ENCODE results near the gene NAT14.
"Not testable (repeated sequence)": the region's sequence is repeated elsewhere in the genome, so short reads cannot be mapped to it uniquely, and the experiment has no call there.

NAT14 gene

DNA sequence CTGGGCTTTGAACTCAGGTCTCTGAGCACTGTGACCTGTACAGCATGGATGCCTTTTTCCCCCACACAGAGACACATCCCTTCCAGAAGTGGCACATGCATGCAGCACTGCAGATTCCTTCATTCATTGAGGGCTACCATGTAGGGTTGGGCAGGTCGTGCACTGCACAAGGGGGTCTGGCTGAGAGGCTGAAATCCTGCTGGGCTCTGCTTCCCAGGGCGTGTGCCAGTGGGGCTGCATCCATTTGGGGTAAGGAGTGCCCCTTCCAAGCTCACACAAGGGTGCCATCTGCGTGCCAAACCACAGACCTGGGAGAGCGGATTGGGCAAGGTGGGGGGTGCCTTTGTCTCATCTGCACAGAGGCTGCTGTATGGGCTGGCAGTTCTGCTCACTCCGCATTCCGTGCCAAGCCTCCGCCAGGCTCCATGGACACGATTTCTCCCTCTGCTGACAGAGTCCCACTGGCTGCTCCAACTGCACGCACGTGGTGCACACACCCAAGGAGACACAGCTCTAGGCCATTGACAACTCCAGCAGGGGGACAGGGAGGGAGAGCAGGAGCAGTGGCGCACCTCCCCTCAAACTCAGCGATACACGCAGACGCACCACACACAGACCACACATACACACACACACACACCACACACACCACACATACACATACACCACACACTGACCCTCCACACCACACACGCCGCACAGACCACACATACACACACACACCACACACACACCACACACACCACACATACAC is 37.4 kb upstream of the NAT14 start:
- DNase-seq (ENCODE audit: low read depth), result no peak
- TF ChIP-seq, protein P1, sequence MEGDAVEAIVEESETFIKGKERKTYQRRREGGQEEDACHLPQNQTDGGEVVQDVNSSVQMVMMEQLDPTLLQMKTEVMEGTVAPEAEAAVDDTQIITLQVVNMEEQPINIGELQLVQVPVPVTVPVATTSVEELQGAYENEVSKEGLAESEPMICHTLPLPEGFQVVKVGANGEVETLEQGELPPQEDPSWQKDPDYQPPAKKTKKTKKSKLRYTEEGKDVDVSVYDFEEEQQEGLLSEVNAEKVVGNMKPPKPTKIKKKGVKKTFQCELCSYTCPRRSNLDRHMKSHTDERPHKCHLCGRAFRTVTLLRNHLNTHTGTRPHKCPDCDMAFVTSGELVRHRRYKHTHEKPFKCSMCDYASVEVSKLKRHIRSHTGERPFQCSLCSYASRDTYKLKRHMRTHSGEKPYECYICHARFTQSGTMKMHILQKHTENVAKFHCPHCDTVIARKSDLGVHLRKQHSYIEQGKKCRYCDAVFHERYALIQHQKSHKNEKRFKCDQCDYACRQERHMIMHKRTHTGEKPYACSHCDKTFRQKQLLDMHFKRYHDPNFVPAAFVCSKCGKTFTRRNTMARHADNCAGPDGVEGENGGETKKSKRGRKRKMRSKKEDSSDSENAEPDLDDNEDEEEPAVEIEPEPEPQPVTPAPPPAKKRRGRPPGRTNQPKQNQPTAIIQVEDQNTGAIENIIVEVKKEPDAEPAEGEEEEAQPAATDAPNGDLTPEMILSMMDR (conservative IDR thresholded peaks at IDR 0.05; ENCODE audit: low read depth, low read length), result no peak
- no peak overlapping the region for H3K4me3 ChIP-seq (ENCODE audit: low read length)

GRCh38 chr19:55448175-55448490 is 36.9 kb upstream of the NAT14 start:
- not testable (repeated sequence) for DNase-seq (ENCODE audit: low read depth); H3K4me3 ChIP-seq (ENCODE audit: low read length)

DNA sequence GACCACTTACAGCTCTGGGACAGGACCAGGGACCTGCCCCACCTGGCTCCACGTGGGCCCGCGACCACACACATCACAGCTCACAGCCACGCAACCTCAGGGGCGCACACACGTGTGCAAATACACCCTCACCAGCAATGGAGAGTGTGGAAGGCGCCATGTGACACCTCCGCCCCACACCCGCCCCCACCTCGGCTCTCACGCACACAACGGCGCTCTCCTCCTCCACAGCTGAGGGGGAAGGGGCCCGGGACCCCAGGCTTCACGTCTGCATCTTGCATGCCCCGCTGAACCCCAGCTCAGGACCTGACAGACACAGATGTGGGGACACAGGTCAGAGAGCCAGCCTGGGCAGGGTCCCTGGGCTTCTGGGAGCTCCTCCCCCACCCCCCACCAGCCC is 35.5 kb upstream of the NAT14 start:
- no peak for DNase-seq (ENCODE audit: low read depth)
- TF ChIP-seq, protein P1 (conservative IDR thresholded peaks at IDR 0.05; ENCODE audit: low read depth, low read length), result no peak
- H3K4me3 ChIP-seq (ENCODE audit: low read length), result no peak overlapping the region

DNA sequence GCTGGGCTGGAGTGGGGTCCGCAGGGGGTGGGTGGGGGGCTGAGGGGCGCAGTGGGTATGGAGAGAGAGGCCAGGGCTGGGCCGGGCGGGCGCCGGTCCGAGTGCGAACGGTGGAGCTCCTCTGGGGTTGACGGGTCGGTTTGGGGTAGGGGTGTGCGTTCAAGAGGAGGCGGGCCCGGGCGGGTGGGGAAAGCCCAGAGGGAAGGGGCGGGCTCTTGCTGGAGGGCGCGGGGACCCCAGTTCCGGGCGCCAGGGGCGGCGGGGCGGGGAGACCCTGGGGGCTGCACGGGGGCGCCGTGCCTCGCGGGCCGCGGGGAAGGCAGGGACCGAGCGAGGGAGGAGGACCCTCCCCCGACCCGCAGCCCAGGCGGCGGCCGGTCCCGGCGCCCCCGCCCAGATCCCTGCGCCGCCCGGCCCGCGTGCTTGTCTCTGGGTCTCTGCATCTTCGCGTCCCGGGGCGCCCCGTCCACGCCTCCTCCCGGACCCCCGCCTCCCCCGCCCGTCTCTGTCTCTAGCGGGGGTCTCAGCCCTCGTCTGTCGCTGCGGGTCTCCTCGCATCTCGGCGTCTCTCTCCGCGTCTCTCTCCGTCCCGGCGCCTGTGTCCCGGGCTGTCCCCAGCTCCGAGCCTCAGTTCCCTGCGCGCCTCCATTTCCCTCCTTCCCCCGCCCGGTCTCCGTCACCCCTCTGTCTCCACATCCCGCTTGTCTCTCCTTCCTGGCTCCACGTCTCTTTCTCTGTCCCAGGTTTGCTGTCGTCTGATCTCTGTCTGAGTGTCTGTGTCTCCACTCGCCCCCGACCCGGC is 33.6 kb upstream of the NAT14 start:
- no peak for DNase-seq (ENCODE audit: low read depth)
- TF ChIP-seq, protein P1 (conservative IDR thresholded peaks at IDR 0.05; ENCODE audit: low read depth, low read length), result no peak
- no peak overlapping the region for H3K4me3 ChIP-seq (ENCODE audit: low read length)

DNA sequence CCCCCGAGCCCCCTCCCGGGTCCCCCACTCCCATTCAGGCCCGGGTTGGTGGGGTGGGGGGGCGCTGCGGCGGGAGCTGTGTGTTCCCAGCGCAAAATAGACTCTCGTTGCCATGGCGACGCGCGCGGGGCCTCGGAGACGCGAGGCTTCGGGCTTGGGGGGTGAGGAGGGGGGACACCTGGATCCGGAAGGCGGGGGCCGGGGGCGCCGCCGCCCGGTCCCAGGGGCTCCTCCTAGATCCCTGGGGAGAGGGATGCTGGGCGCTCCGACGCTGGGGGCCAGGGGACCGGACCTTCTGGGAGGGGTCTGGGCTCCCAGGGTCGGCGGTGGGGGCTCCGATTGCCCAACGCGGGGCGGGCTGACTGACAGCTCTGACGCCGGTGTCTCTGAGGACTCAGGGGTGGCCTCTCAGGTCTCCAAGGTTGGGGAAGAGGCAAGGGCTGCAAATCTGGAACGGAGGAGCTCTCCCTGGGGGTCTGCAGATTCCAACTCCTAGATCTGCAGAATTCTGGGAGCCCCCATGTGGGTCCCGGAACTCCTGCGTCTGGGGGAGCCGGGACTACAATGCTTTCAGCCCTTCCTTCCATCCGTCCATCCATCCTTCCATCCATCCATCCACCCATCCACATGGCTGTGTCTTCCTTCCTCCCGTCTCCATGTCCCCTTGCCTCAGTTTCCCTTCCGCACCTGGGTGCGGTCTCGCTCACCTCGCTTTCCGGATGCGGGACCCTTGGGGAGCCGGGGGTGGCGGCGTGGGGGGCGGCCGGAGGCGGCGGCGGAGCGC is 32.8 kb upstream of the NAT14 start:
- no peak for DNase-seq (ENCODE audit: low read depth)
- peak overlapping the region; percentile 4 for H3K4me3 ChIP-seq (ENCODE audit: low read length)

GRCh38 chr19:55452749-55453346 is 32.1 kb upstream of the NAT14 start:
- TF ChIP-seq, protein P1 (conservative IDR thresholded peaks at IDR 0.05; ENCODE audit: low read depth, low read length), result no peak
- H3K4me3 ChIP-seq (ENCODE audit: low read length), result no peak overlapping the region
- DNase-seq (ENCODE audit: low read depth), result no peak

More for the DNA sequence above, 32.8 kb upstream of the NAT14 start:
- TF ChIP-seq, protein P1 (conservative IDR thresholded peaks at IDR 0.05; ENCODE audit: low read depth, low read length), result no peak
